GM19372 (cell line): Measurements from ENCODE around the gene ZNF516.

Source experiments
- ATAC-seq: cut with Tn5 transposase; IDR thresholded peaks from one replicate; pipeline ENCODE4 v1.9.1; 2021; ENCODE audit warnings: mild to moderate bottlenecking, low read depth, moderate library complexity; ENCODE audit not compliant: unreplicated experiment

The ZNF516 gene

GRCh38 chr18:76387608-76388007 is 107.4 kb downstream of the ZNF516 start:
- ATAC-seq: no peak

GRCh38 chr18:76386886-76387285 is 108.2 kb downstream of the ZNF516 start:
- no peak for ATAC-seq

GRCh38 chr18:76386071-76386470 is 109.0 kb downstream of the ZNF516 start:
- no peak for ATAC-seq

GRCh38 chr18:76385681-76385975 is 109.4 kb downstream of the ZNF516 start:
- no peak for ATAC-seq

- ATAC-seq: no peak
These were observed 110.0 kb downstream of the ZNF516 start for GRCh38 chr18:76384861-76385680.

GRCh38 chr18:76384114-76384790 is 110.8 kb downstream of the ZNF516 start:
- ATAC-seq: no peak

GRCh38 chr18:76383636-76384035 is 111.4 kb downstream of the ZNF516 start:
- no peak for ATAC-seq

GRCh38 chr18:76382275-76382674 is 112.8 kb downstream of the ZNF516 start:
- no peak for ATAC-seq

- no peak for ATAC-seq
These were observed 114.1 kb downstream of the ZNF516 start for GRCh38 chr18:76380791-76381405.

- no peak for ATAC-seq
These were observed 114.8 kb downstream of the ZNF516 start for GRCh38 chr18:76380127-76380729.

- no peak for ATAC-seq
These were observed 115.6 kb downstream of the ZNF516 start for GRCh38 chr18:76379226-76380126.

GRCh38 chr18:76378526-76379215 is 116.4 kb downstream of the ZNF516 start:
- ATAC-seq: no peak

GRCh38 chr18:76377359-76377756 is 117.7 kb downstream of the ZNF516 start:
- no peak for ATAC-seq

- ATAC-seq: no peak
These were observed 118.2 kb downstream of the ZNF516 start for GRCh38 chr18:76376668-76377358.

GRCh38 chr18:76376225-76376624 is 118.8 kb downstream of the ZNF516 start:
- no peak for ATAC-seq

- peak; percentile 75 for ATAC-seq
These were observed 120.4 kb downstream of the ZNF516 start for GRCh38 chr18:76374330-76375281.

- ATAC-seq: no peak
These were observed 121.7 kb downstream of the ZNF516 start for GRCh38 chr18:76373297-76373696.
